ENCODE data around the gene ANXA10. TPM values are rescaled to one million over a fixed set of nuclear protein-coding genes. Genes with fewer than 3 reads are reported as not detected.
"Not testable (repeated sequence)": the region's sequence is repeated elsewhere in the genome, so short reads cannot be mapped to it uniquely, and the experiment has no call there.

ANXA10 gene
- total RNA-seq, 2 donors from 2014 or later, result not detected

- ATAC-seq (no peak), DNase-seq (no peak)
- H3K4me1 Mint-ChIP-seq, result no peaks in the 10 kb centered on the region
- peaks cover 5% of the 10 kb centered on the region for H3K27me3 Mint-ChIP-seq
- no peaks in the 10 kb centered on the region for H3K36me3 Mint-ChIP-seq (ENCODE audit: low read depth)
- no peak overlapping the region for H3K4me3 Mint-ChIP-seq
- H3K27ac Mint-ChIP-seq, result no peak overlapping the region
- H3K9me3 ChIP-seq (ENCODE audit: control insufficient read depth, low read length, poor library complexity, severe bottlenecking), result no peaks in the 10 kb centered on the region
Measured at GRCh38 chr4:168126952-168127351, 34.6 kb downstream of the ANXA10 start.

GRCh38 chr4:168128601-168129000 lies 36.3 kb downstream of the ANXA10 start:
- H3K9me3 ChIP-seq (ENCODE audit: control insufficient read depth, low read length, poor library complexity, severe bottlenecking), result no peaks in the 10 kb centered on the region
- H3K4me1 Mint-ChIP-seq, result no peaks in the 10 kb centered on the region
- no peak overlapping the region for H3K27ac Mint-ChIP-seq
- H3K36me3 Mint-ChIP-seq (ENCODE audit: low read depth), result no peaks in the 10 kb centered on the region
- DNase-seq (no peak), ATAC-seq (no peak)
- H3K27me3 Mint-ChIP-seq, result peaks cover 9% of the 10 kb centered on the region
- no peak overlapping the region for H3K4me3 Mint-ChIP-seq

- no peak overlapping the region for H3K27ac Mint-ChIP-seq
- no peaks in the 10 kb centered on the region for H3K4me1 Mint-ChIP-seq
- H3K4me3 Mint-ChIP-seq, result no peak overlapping the region
- ATAC-seq, result no peak
- H3K27me3 Mint-ChIP-seq, result peaks cover 9% of the 10 kb centered on the region
- H3K36me3 Mint-ChIP-seq (ENCODE audit: low read depth), result no peaks in the 10 kb centered on the region
- no peak for DNase-seq
- no peaks in the 10 kb centered on the region for H3K9me3 ChIP-seq (ENCODE audit: control insufficient read depth, low read length, poor library complexity, severe bottlenecking)
Measured at GRCh38 chr4:168129046-168129772, 36.9 kb downstream of the ANXA10 start.

- no peak overlapping the region for H3K4me3 Mint-ChIP-seq
- DNase-seq (no peak), ATAC-seq (no peak)
- no peak overlapping the region for H3K27ac Mint-ChIP-seq
- H3K4me1 Mint-ChIP-seq, result no peaks in the 10 kb centered on the region
- H3K27me3 Mint-ChIP-seq, result peaks cover 11% of the 10 kb centered on the region
- H3K9me3 ChIP-seq (ENCODE audit: control insufficient read depth, low read length, poor library complexity, severe bottlenecking), result no peaks in the 10 kb centered on the region
- H3K36me3 Mint-ChIP-seq (ENCODE audit: low read depth), result no peaks in the 10 kb centered on the region
Measured at GRCh38 chr4:168129802-168130201, 37.5 kb downstream of the ANXA10 start.

GRCh38 chr4:168131196-168131595 lies 38.9 kb downstream of the ANXA10 start:
- ATAC-seq, result no peak
- Mint-ChIP-seq H3K27ac (no peak overlapping the region), H3K27me3 (peaks cover 15% of the 10 kb centered on the region), H3K36me3 (ENCODE audit: low read depth) (no peaks in the 10 kb centered on the region), H3K4me3 (no peak overlapping the region), H3K4me1 (no peaks in the 10 kb centered on the region)
- no peak for DNase-seq
- no peaks in the 10 kb centered on the region for H3K9me3 ChIP-seq (ENCODE audit: control insufficient read depth, low read length, poor library complexity, severe bottlenecking)

- H3K4me1 Mint-ChIP-seq, result no peaks in the 10 kb centered on the region
- H3K27ac Mint-ChIP-seq, result no peak overlapping the region
- no peak overlapping the region for H3K4me3 Mint-ChIP-seq
- no peaks in the 10 kb centered on the region for H3K9me3 ChIP-seq (ENCODE audit: control insufficient read depth, low read length, poor library complexity, severe bottlenecking)
- no peak for DNase-seq
- H3K36me3 Mint-ChIP-seq (ENCODE audit: low read depth), result no peaks in the 10 kb centered on the region
- peaks cover 15% of the 10 kb centered on the region for H3K27me3 Mint-ChIP-seq
- no peak for ATAC-seq
Measured at GRCh38 chr4:168134651-168135050, 42.3 kb downstream of the ANXA10 start.

GRCh38 chr4:168135860-168136259 lies 43.5 kb downstream of the ANXA10 start:
- not testable (repeated sequence) for ATAC-seq; H3K36me3 Mint-ChIP-seq (ENCODE audit: low read depth); H3K4me1 Mint-ChIP-seq; H3K27ac Mint-ChIP-seq; H3K9me3 ChIP-seq (ENCODE audit: control insufficient read depth, low read length, poor library complexity, severe bottlenecking); H3K4me3 Mint-ChIP-seq; DNase-seq
- peaks cover 15% of the 10 kb centered on the region for H3K27me3 Mint-ChIP-seq

GRCh38 chr4:168137695-168138094 lies 45.4 kb downstream of the ANXA10 start:
- H3K27me3 Mint-ChIP-seq, result peaks cover 21% of the 10 kb centered on the region
- H3K9me3 ChIP-seq (ENCODE audit: control insufficient read depth, low read length, poor library complexity, severe bottlenecking); H3K4me1 Mint-ChIP-seq; ATAC-seq; DNase-seq; H3K4me3 Mint-ChIP-seq; H3K36me3 Mint-ChIP-seq (ENCODE audit: low read depth); H3K27ac Mint-ChIP-seq: not testable (repeated sequence)

GRCh38 chr4:168138143-168138542 lies 45.8 kb downstream of the ANXA10 start:
- no peak for DNase-seq
- no peaks in the 10 kb centered on the region for H3K36me3 Mint-ChIP-seq (ENCODE audit: low read depth)
- ATAC-seq, result no peak
- H3K4me3 Mint-ChIP-seq, result no peak overlapping the region
- H3K27me3 Mint-ChIP-seq, result peaks cover 21% of the 10 kb centered on the region
- no peaks in the 10 kb centered on the region for H3K4me1 Mint-ChIP-seq
- H3K27ac Mint-ChIP-seq, result no peak overlapping the region
- no peaks in the 10 kb centered on the region for H3K9me3 ChIP-seq (ENCODE audit: control insufficient read depth, low read length, poor library complexity, severe bottlenecking)

GRCh38 chr4:168139336-168139735 lies 47.0 kb downstream of the ANXA10 start:
- ATAC-seq (no peak), DNase-seq (no peak)
- H3K9me3 ChIP-seq (ENCODE audit: control insufficient read depth, low read length, poor library complexity, severe bottlenecking), result no peaks in the 10 kb centered on the region
- peaks cover 25% of the 10 kb centered on the region for H3K27me3 Mint-ChIP-seq
- H3K4me1 Mint-ChIP-seq, result no peaks in the 10 kb centered on the region
- no peak overlapping the region for H3K4me3 Mint-ChIP-seq
- no peak overlapping the region for H3K27ac Mint-ChIP-seq
- no peaks in the 10 kb centered on the region for H3K36me3 Mint-ChIP-seq (ENCODE audit: low read depth)

GRCh38 chr4:168141733-168142132 lies 49.4 kb downstream of the ANXA10 start:
- Mint-ChIP-seq H3K36me3 (ENCODE audit: low read depth) (no peaks in the 10 kb centered on the region), H3K4me1 (no peaks in the 10 kb centered on the region), H3K27ac (no peak overlapping the region), H3K4me3 (no peak overlapping the region), H3K27me3 (peaks cover 21% of the 10 kb centered on the region)
- ATAC-seq (no peak), DNase-seq (no peak)
- H3K9me3 ChIP-seq (ENCODE audit: control insufficient read depth, low read length, poor library complexity, severe bottlenecking), result no peaks in the 10 kb centered on the region

GRCh38 chr4:168143601-168144000 lies 51.3 kb downstream of the ANXA10 start:
- H3K4me3 Mint-ChIP-seq, result no peak overlapping the region
- no peak for DNase-seq
- peaks cover 21% of the 10 kb centered on the region for H3K27me3 Mint-ChIP-seq
- H3K4me1 Mint-ChIP-seq, result no peaks in the 10 kb centered on the region
- H3K27ac Mint-ChIP-seq, result no peak overlapping the region
- no peaks in the 10 kb centered on the region for H3K9me3 ChIP-seq (ENCODE audit: control insufficient read depth, low read length, poor library complexity, severe bottlenecking)
- ATAC-seq, result no peak
- H3K36me3 Mint-ChIP-seq (ENCODE audit: low read depth), result no peaks in the 10 kb centered on the region

GRCh38 chr4:168150420-168151050 lies 58.2 kb downstream of the ANXA10 start:
- peaks cover 5% of the 10 kb centered on the region for H3K4me1 Mint-ChIP-seq
- DNase-seq (no peak), ATAC-seq (no peak)
- no peaks in the 10 kb centered on the region for H3K9me3 ChIP-seq (ENCODE audit: control insufficient read depth, low read length, poor library complexity, severe bottlenecking)
- H3K27ac Mint-ChIP-seq, result no peak overlapping the region
- H3K36me3 Mint-ChIP-seq (ENCODE audit: low read depth), result no peaks in the 10 kb centered on the region
- H3K27me3 Mint-ChIP-seq, result peaks cover 12% of the 10 kb centered on the region
- no peak overlapping the region for H3K4me3 Mint-ChIP-seq

- Mint-ChIP-seq H3K36me3 (ENCODE audit: low read depth) (no peaks in the 10 kb centered on the region), H3K27me3 (peaks cover 12% of the 10 kb centered on the region), H3K4me1 (peaks cover 5% of the 10 kb centered on the region), H3K27ac (no peak overlapping the region), H3K4me3 (no peak overlapping the region)
- no peaks in the 10 kb centered on the region for H3K9me3 ChIP-seq (ENCODE audit: control insufficient read depth, low read length, poor library complexity, severe bottlenecking)
- DNase-seq (no peak), ATAC-seq (no peak)
Measured at GRCh38 chr4:168151327-168151726, 59.0 kb downstream of the ANXA10 start.

Data from T-helper 17 cell (primary cell).